ENCODE measurements around the gene UBE2N.
"Not testable (repeated sequence)": the region's sequence is repeated elsewhere in the genome, so short reads cannot be mapped to it uniquely, and the experiment has no call there.

Gene UBE2N

GRCh38 chr12:93404961-93405849 lies 36.5 kb downstream of the UBE2N start:
- no peak for TF ChIP-seq CTCF (IDR thresholded peaks at IDR 0.05; ENCODE audit: borderline replicate concordance, control extremely low read depth, extremely low read depth, insufficient read depth, missing control alignments)
- no peak for DNase-seq (ENCODE audit: low spot score)
- in situ Hi-C loops (cut with MboI; ENCODE audit: low sequenced_read_pairs, unreplicated experiment): loop anchor here (25.0 kb wide), 1 partner anchor 618 kb away; no protein-coding TSS in a partner anchor

GRCh38 chr12:93403988-93404803 lies 37.6 kb downstream of the UBE2N start:
- DNase-seq (ENCODE audit: low spot score): no peak
- TF ChIP-seq CTCF (IDR thresholded peaks at IDR 0.05; ENCODE audit: borderline replicate concordance, control extremely low read depth, extremely low read depth, insufficient read depth, missing control alignments): no peak
- in situ Hi-C loops (cut with MboI; ENCODE audit: low sequenced_read_pairs, unreplicated experiment): loop anchor here (25.0 kb wide), 1 partner anchor 617 kb away; no protein-coding TSS in a partner anchor

GRCh38 chr12:93402333-93403311 lies 39.1 kb downstream of the UBE2N start:
- DNase-seq (ENCODE audit: low spot score): no peak
- TF ChIP-seq CTCF (IDR thresholded peaks at IDR 0.05; ENCODE audit: borderline replicate concordance, control extremely low read depth, extremely low read depth, insufficient read depth, missing control alignments): no peak
- in situ Hi-C loops (cut with MboI; ENCODE audit: low sequenced_read_pairs, unreplicated experiment): loop anchor here (25.0 kb wide), 1 partner anchor 615 kb away; no protein-coding TSS in a partner anchor

GRCh38 chr12:93399183-93399863 lies 42.4 kb downstream of the UBE2N start:
- in situ Hi-C loops (cut with MboI; ENCODE audit: low sequenced_read_pairs, unreplicated experiment): loop anchor here (25.0 kb wide), 1 partner anchor 262 kb away; no protein-coding TSS in a partner anchor
- DNase-seq (ENCODE audit: low spot score): not testable (repeated sequence)

GRCh38 chr12:93397412-93397811 lies 44.3 kb downstream of the UBE2N start:
- TF ChIP-seq CTCF (IDR thresholded peaks at IDR 0.05; ENCODE audit: borderline replicate concordance, control extremely low read depth, extremely low read depth, insufficient read depth, missing control alignments): no peak
- in situ Hi-C loops (cut with MboI; ENCODE audit: low sequenced_read_pairs, unreplicated experiment): loop anchor here (25.0 kb wide), 1 partner anchor 260 kb away; no protein-coding TSS in a partner anchor
- no peak for DNase-seq (ENCODE audit: low spot score)

- no peak for DNase-seq (ENCODE audit: low spot score)
- in situ Hi-C loops (cut with MboI; ENCODE audit: low sequenced_read_pairs, unreplicated experiment): loop anchor here (25.0 kb wide), 1 partner anchor 256 kb away; no protein-coding TSS in a partner anchor
- TF ChIP-seq CTCF (IDR thresholded peaks at IDR 0.05; ENCODE audit: borderline replicate concordance, control extremely low read depth, extremely low read depth, insufficient read depth, missing control alignments): no peak
Observed at GRCh38 chr12:93393425-93393824, 48.3 kb downstream of the UBE2N start.

Measured in GM13976 (cell line).